Pancreas (tissue), 10 donors: ENCODE data around the gene POFUT2. TPM values are rescaled to one million over a fixed set of nuclear protein-coding genes. Genes with fewer than 3 reads are reported as not detected.
A peak's percentile ranks its signal among the peaks of the same experiment; 100 is the strongest.

Source experiments
- ATAC-seq, 4 donors: fragments of 200-7000 bp; cut with Tn5 transposase; one replicate each; pipeline versions ENCODE4 v1.8.0 to v1.9.1; 2020; ENCODE audit warnings: mild to moderate bottlenecking in 4 of 4, moderate library complexity in 4 of 4
- DNase-seq, 6 donors: peaks; one replicate each; pipeline ENCODE4 v3.0.0-alpha.2; 2020
- FAIRE-seq: peaks from 2 replicates; lab custom pipeline; 2012; peaks lifted over from hg19 to GRCh38; lab: Jason Lieb, UNC
- H3K27ac ChIP-seq, 4 donors: fragments of 200-600 bp; sonication (generic); 1 replicate in 3 of 4; 2 replicates in 1 of 4; pipeline versions ENCODE4 v1.5.0 to v1.8.0; 2020
- H3K27me3 ChIP-seq, 4 donors: fragments of 200-600 bp; one replicate each; pipeline ENCODE4 v1.8.0; 2021
- H3K36me3 ChIP-seq, 3 donors: fragments of 200-600 bp; sonication (generic) in 1 of 3; one replicate each; pipeline versions ENCODE4 v1.5.0 to v1.8.0; 2020 to 2021
- H3K4me1 ChIP-seq, 3 donors: fragments of 200-600 bp; one replicate each; pipeline ENCODE4 v1.8.0; 2021
- H3K4me3 ChIP-seq, 4 donors: fragments of 200-600 bp; sonication (generic) in 2 of 4; one replicate each; pipeline versions ENCODE4 v1.5.0 to v1.8.0; 2020 to 2021
- H3K9me3 ChIP-seq, 4 donors: fragments of 200-600 bp; one replicate each; pipeline ENCODE4 v1.8.0; 2021
- WGBS, 2 donors: extraction: QIAGEN DNeasy Blood & Tissue Kit; methylation state at CpG; one replicate each; pipeline ENCODE4 v1.1.7; 2013; 5-methylcytosine and 5-hydroxymethylcytosine counted together
- intact Hi-C, 3 donors: fragments of 100-400 bp; cut with DNase I; formaldehyde crosslinking; loops; one replicate each; pipeline versions ENCODE4 v1.11.1 to v1.14.2; 2022
- polyA plus RNA-seq, 2 donors: library from polyadenylated mRNA; stranded (reverse); fragments of 200-250 nt; gene quantifications; one replicate each; pipeline ENCODE4 v1.2.3, GENCODE V29; 2013
- total RNA-seq, 6 donors: library from RNA; stranded (reverse); fragmentation: NEBNext Ultra II Directional in 4 of 6; extraction: Animal tissue kit (Norgen Biotek cat#: 25700) in 4 of 6; gene quantifications; one replicate each; pipeline versions ENCODE4 v1.2.1 to v1.2.4, GENCODE V29; 2021 to 2023
- TF ChIP-seq, protein P1 (sequence below), 4 donors: fragments of 200-600 bp; sonication (generic) in 3 of 4; IDR thresholded peaks; one replicate each; pipeline versions ENCODE4 v1.5.0 to v1.8.0; 2021; ENCODE audit warnings: antibody characterized with exemption in 4 of 4
- donor health status: healthy with polysubstance abuse.
- donor health status: DM: no; HTN: no; CAD: no; lungs with moderate emphysema.
- donor health status: DM: no; HTN: no; CAD: no.
- donor health status: control.
- donor health status: control.
- donor health status: Bipolar disorder and iron deficiency.
- donor health status: DM: yes; HTN: yes; CAD: no.
- donor health status: DM: no; HTN: no; CAD: no.
- donor health status: DM: no; HTN: no; CAD: no.
- donor health status: DM: yes; HTN: yes; CAD: no.

POFUT2 gene
- total and polyA plus RNA-seq, 8 donors, result 10.1 to 46.9 (median 16.3) TPM

DNA sequence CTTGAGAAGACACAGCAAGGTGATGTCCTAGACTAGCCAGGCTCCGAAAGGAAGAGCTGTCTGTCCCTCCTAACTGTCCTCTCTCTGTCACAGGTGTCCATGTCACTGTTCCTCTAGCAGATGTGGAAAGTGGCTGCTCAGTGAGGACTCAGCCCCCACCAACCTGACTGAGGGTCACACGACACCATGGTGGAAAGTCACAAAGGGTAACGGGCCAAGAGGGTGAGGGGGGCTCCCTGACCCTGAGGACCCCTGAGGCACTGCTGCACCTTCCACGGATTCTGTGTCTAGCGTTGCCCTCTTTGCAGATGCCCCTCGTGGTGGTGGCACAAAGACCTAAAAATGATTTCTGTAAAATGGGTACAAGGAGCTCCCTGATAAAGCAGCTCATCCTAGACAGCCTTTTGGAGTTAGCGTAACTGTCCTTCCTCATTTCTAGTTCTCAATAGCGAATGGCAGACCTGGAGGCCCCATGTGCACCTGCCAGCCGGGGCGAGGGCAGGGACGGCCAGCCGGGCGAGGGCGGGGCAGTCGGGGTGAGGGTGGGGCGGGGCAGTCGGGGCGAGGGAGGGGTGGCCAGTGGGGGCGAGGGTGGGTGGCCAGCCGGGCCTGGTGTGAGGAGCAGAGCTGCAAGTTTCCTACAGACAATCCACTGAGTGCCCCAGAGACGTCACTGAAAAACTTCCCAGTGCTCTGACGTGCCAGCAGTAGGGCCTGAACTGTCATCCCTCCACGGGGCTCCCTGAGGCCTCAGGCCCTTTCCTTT is 23.4 kb downstream of the POFUT2 start:
- H3K36me3 ChIP-seq, result peaks cover 0 to 39% (median 17%) of the 10 kb centered on the region in 3 donors
- intact Hi-C loops, result no loop called here

DNA sequence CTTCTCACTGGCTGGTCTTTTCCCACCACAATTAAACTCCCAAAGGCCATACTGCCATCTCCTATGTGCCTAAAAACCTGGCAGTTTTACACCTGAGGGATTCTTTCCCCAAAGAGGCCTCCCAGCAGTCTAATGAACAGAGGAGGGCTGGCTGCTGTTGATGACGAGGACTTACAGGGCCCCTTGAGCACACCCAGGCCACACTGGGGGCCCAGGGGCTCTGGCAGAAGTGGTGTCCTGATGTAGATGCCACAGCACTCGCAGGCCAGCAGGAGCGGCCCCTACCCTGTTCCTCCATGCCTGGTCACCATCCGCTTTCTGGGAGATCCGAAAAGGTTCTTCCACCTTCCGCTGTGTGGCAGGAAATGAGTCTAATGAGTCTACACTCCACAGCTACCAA is 24.2 kb downstream of the POFUT2 start:
- DNase-seq, result peak in 2 of 6 donors; percentile 6 to 18

More for the DNA sequence above, 23.4 kb downstream of the POFUT2 start:
- no peak overlapping the region for H3K4me3 ChIP-seq
- H3K27ac ChIP-seq, result no peak overlapping the region
- FAIRE-seq (no peak), ATAC-seq (no peak), DNase-seq (peak in 2 of 6 donors; percentile 2 to 26)
- no peaks in the 10 kb centered on the region for H3K27me3 ChIP-seq
- H3K4me1 ChIP-seq, result no peaks in the 10 kb centered on the region
- 92 to 93% methylated on average over 23 of the region's 23 CpGs for WGBS, 2 donors
- TF ChIP-seq, protein P1, sequence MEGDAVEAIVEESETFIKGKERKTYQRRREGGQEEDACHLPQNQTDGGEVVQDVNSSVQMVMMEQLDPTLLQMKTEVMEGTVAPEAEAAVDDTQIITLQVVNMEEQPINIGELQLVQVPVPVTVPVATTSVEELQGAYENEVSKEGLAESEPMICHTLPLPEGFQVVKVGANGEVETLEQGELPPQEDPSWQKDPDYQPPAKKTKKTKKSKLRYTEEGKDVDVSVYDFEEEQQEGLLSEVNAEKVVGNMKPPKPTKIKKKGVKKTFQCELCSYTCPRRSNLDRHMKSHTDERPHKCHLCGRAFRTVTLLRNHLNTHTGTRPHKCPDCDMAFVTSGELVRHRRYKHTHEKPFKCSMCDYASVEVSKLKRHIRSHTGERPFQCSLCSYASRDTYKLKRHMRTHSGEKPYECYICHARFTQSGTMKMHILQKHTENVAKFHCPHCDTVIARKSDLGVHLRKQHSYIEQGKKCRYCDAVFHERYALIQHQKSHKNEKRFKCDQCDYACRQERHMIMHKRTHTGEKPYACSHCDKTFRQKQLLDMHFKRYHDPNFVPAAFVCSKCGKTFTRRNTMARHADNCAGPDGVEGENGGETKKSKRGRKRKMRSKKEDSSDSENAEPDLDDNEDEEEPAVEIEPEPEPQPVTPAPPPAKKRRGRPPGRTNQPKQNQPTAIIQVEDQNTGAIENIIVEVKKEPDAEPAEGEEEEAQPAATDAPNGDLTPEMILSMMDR (IDR thresholded peaks at IDR 0.05), result no peak
- no peaks in the 10 kb centered on the region for H3K9me3 ChIP-seq

DNA sequence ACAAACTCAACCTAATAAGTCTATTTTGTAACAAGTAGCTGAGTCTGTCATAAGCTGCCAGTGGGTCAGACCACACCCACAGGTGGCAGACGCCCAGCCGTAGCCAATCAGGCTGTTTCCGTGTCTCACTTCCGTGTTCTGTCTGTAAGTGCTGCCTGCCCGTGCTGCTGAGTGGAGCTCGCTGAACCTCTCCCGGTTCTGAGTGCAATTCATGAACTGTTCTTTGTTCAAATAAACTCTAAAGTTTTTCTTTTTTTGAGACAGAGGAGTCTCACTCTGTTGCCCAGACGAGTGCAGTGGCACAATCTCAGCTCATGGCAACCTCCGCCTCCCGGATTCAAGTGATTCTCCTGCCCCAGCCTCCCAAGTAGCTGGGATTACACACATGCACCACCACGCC is 25.1 kb downstream of the POFUT2 start:
- no peaks in the 10 kb centered on the region for H3K4me1 ChIP-seq
- 90 to 91% methylated on average over 11 of the region's 11 CpGs for WGBS, 2 donors
- FAIRE-seq (no peak), DNase-seq (peak in 1 of 6 donors; percentile 4), ATAC-seq (no peak)
- no peaks in the 10 kb centered on the region for H3K9me3 ChIP-seq
- no peaks in the 10 kb centered on the region for H3K27me3 ChIP-seq
- TF ChIP-seq, protein P1 (IDR thresholded peaks at IDR 0.05), result no peak
- no peak overlapping the region for H3K4me3 ChIP-seq
- intact Hi-C loops, result no loop called here
- H3K36me3 ChIP-seq, result peaks cover 0 to 38% (median 15%) of the 10 kb centered on the region in 3 donors
- H3K27ac ChIP-seq, result no peak overlapping the region

More for the DNA sequence above, 24.2 kb downstream of the POFUT2 start:
- H3K36me3 ChIP-seq, result peaks cover 0 to 39% (median 17%) of the 10 kb centered on the region in 3 donors
- H3K4me1 ChIP-seq, result no peaks in the 10 kb centered on the region
- FAIRE-seq (no peak), ATAC-seq (no peak)
- H3K4me3 ChIP-seq, result no peak overlapping the region
- H3K9me3 ChIP-seq, result no peaks in the 10 kb centered on the region
- no peak overlapping the region for H3K27ac ChIP-seq
- 87 to 97% methylated on average over 6 of the region's 6 CpGs for WGBS, 2 donors
- TF ChIP-seq, protein P1 (IDR thresholded peaks at IDR 0.05), result no peak
- intact Hi-C loops, result no loop called here
- H3K27me3 ChIP-seq, result no peaks in the 10 kb centered on the region

DNA sequence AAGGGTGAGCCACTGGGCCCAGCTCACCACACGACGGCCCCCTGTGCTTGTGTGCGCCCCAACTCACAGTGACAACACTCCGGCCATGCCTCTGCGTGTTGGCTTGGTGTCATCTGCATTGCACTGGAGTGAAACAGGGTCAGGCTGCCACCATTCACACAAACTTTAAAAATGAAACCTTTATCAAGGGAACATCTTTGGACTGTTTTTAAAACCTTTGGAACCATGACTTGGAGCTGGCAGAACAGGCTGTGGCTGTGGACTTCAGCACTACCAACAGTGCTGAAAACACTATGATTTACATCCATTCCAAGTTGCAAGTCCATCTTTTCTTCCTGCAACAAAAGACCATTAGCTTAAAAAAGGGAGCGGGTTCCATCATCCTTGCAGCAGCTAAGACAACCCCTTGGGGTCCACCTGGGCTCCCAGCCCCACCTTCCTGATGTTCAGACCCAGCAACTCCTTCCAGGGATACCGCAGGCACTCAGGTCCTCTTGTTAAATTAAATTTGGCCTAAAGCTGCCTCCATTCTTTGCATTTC is 25.6 kb downstream of the POFUT2 start:
- H3K36me3 ChIP-seq, result peaks cover 0 to 33% (median 12%) of the 10 kb centered on the region in 3 donors
- FAIRE-seq, result no peak
- intact Hi-C loops, result no loop called here
- H3K27ac ChIP-seq, result no peak overlapping the region
- H3K4me1 ChIP-seq, result no peaks in the 10 kb centered on the region
- 88 to 98% methylated on average over 7 of the region's 7 CpGs for WGBS, 2 donors
- no peak overlapping the region for H3K4me3 ChIP-seq
- TF ChIP-seq, protein P1 (IDR thresholded peaks at IDR 0.05), result no peak
- no peak for ATAC-seq
- H3K9me3 ChIP-seq, result no peaks in the 10 kb centered on the region
- DNase-seq, result no peak
- no peaks in the 10 kb centered on the region for H3K27me3 ChIP-seq

DNA sequence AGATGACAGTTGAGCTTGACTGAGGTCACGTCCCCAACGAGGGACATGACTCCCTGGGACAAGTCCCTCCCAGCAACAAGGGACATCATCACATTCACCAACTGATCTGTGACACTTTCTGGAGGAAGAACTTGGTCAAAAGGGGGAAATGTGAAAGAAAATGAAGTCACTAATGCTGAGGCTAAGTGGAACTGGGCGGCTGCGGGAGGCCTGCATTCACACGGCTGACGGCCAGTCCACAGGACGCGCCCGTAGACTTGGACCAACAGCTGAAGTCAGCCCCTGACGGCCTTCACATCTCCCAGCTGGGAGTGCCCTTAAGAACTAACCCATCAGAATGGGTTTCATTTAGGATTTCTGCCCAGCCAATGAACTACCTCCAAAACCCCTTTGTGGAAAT is 26.6 kb downstream of the POFUT2 start:
- peaks cover 0 to 24% (median 8%) of the 10 kb centered on the region in 3 donors for H3K36me3 ChIP-seq
- intact Hi-C loops, result no loop called here
- H3K27me3 ChIP-seq, result peaks cover 0 to under 1% (median 0%) of the 10 kb centered on the region in 4 donors
- H3K4me3 ChIP-seq, result no peak overlapping the region
- H3K27ac ChIP-seq, result no peak overlapping the region
- DNase-seq, result no peak
- no peaks in the 10 kb centered on the region for H3K9me3 ChIP-seq
- FAIRE-seq, result no peak
- TF ChIP-seq, protein P1 (IDR thresholded peaks at IDR 0.05), result no peak
- ATAC-seq, result no peak
- no peaks in the 10 kb centered on the region for H3K4me1 ChIP-seq
- 88 to 92% methylated on average over 10 of the region's 10 CpGs for WGBS, 2 donors
